Activated B cell treated with CpG ODN at 0.5 μM for 24 hours (primary cell): Measurements from ENCODE around the gene TMBIM1. TPM values are rescaled to one million over a fixed set of nuclear protein-coding genes. Genes with fewer than 3 reads are reported as not detected.

Experiments used
- ATAC-seq: fragments of 200-7000 bp; cut with Tn5 transposase; one replicate; pipeline ENCODE4 v1.10.0; 2021; ENCODE audit warnings: low read depth, mild to moderate bottlenecking, moderate library complexity
- CTCF ChIA-PET: fragments of 350-600 bp; sonication (Branson Sonifier 250); formaldehyde crosslinking; loops from one replicate; lab custom pipeline; 2021; ENCODE audit warnings: antibody characterized with exemption; lab: Charles Lee
- POLR2A ChIA-PET: fragments of 350-600 bp; sonication (Branson Sonifier 250); formaldehyde crosslinking; loops from one replicate; lab custom pipeline; 2021; ENCODE audit warnings: antibody characterized with exemption; lab: Charles Lee
- DNase-seq: peaks from one replicate; pipeline ENCODE4 v3.0.0; 2022
- H3K27ac Mint-ChIP-seq: one replicate; pipeline ENCODE4 v1.8.0; 2020; ENCODE audit warnings: mixed read lengths
- H3K27me3 Mint-ChIP-seq: one replicate; pipeline ENCODE4 v1.8.0; 2021; ENCODE audit warnings: mixed read lengths
- H3K36me3 Mint-ChIP-seq: one replicate; pipeline ENCODE4 v1.8.0; 2021; ENCODE audit warnings: low read depth, mixed read lengths
- H3K4me1 Mint-ChIP-seq: one replicate; pipeline ENCODE4 v1.8.0; 2021; ENCODE audit warnings: mixed read lengths
- H3K4me3 Mint-ChIP-seq: one replicate; pipeline ENCODE4 v1.8.0; 2020; ENCODE audit warnings: mild to moderate bottlenecking, mixed read lengths
- H3K9me3 Mint-ChIP-seq: one replicate; pipeline ENCODE4 v1.8.0; 2020; ENCODE audit warnings: mixed read lengths
- CTCF ChIP-seq: fragments of 200-600 bp; IDR thresholded peaks from one replicate; pipeline ENCODE4 v1.8.0; 2022; ENCODE audit warnings: antibody characterized with exemption, mild to moderate bottlenecking
- intact Hi-C: fragments of 100-400 bp; cut with micrococcal nuclease; formaldehyde crosslinking; loops from one replicate; pipeline ENCODE4 v1.15.1; 2024
- total RNA-seq: library from RNA; stranded (reverse); gene quantifications from 2 replicates; pipeline ENCODE4 v1.2.3, GENCODE V29; 2022

The TMBIM1 gene
- total RNA-seq, 1 donor from 2014 or later: 45.0 TPM

- Mint-ChIP-seq H3K9me3 (no peaks in the 10 kb centered on the region), H3K4me3 (no peak overlapping the region), H3K27me3 (no peaks in the 10 kb centered on the region), H3K4me1 (peaks cover 56% of the 10 kb centered on the region), H3K36me3 (no peaks in the 10 kb centered on the region), H3K27ac (peak overlapping the region; percentile 41)
- intact Hi-C loops: loop anchor here (5.0 kb wide), 3 partner anchors 353 to 603 kb away; partner anchors contain the start of gene TTLL4
- DNase-seq (no peak), ATAC-seq (no peak)
- CTCF ChIA-PET: interaction anchor here (0.8 to 11.6 kb wide), 5 partner anchors 21 to 107 kb away, joined by 3 to 138 read pairs (median 5); partner anchors contain the start of genes AAMP and PNKD
- POLR2A ChIA-PET: interaction anchor here (7.2 kb wide), 1 partner anchor 22 kb away, joined by 97 read pairs; the partner anchor contains the start of genes AAMP and PNKD
- no peak for TF ChIP-seq CTCF
Observed at GRCh38 chr2:218294430-218295022, 2.2 kb upstream of the TMBIM1 start.

- Mint-ChIP-seq H3K27ac (peak overlapping the region; percentile 61), H3K4me3 (peak overlapping the region; percentile 35), H3K36me3 (no peaks in the 10 kb centered on the region), H3K4me1 (peaks cover 61% of the 10 kb centered on the region), H3K27me3 (no peaks in the 10 kb centered on the region), H3K9me3 (no peaks in the 10 kb centered on the region)
- intact Hi-C loops: loop anchor here (2.0 to 5.0 kb wide), 6 partner anchors 63 to 603 kb away; partner anchors contain the start of genes CATIP and TTLL4
- ATAC-seq (no peak), DNase-seq (no peak)
- no peak for TF ChIP-seq CTCF
- ChIA-PET POLR2A (interaction anchor here (0.7 to 7.2 kb wide), 2 partner anchors 21 to 78 kb away, joined by 11 to 97 read pairs; partner anchors contain the start of genes AAMP and PNKD), CTCF (interaction anchor here (1.7 to 11.6 kb wide), 3 partner anchors 21 to 103 kb away, joined by 5 to 138 read pairs (median 11); partner anchors contain the start of genes AAMP and PNKD)
Observed at GRCh38 chr2:218293715-218294429, 1.6 kb upstream of the TMBIM1 start.

- Mint-ChIP-seq H3K4me1 (peaks cover 82% of the 10 kb centered on the region), H3K4me3 (peak overlapping the region; percentile 83), H3K27me3 (no peaks in the 10 kb centered on the region), H3K36me3 (no peaks in the 10 kb centered on the region), H3K27ac (peak overlapping the region; percentile 92), H3K9me3 (no peaks in the 10 kb centered on the region)
- ChIA-PET CTCF (interaction anchor here (1.1 to 11.6 kb wide), 8 partner anchors 8 to 110 kb away, joined by 3 to 138 read pairs (median 5); partner anchors contain the start of genes AAMP, CATIP and PNKD), POLR2A (interaction anchor here (0.8 to 7.2 kb wide), 17 partner anchors 18 to 1096 kb away, joined by 3 to 97 read pairs (median 5); partner anchors contain the start of genes AAMP, ARPC2, CTDSP1 and DNPEP)
- TF ChIP-seq CTCF: no peak
- intact Hi-C loops: loop anchor here (1.0 to 5.0 kb wide), 12 partner anchors 10 to 606 kb away; partner anchors contain the start of genes ARPC2, CATIP and TTLL4
- no peak for DNase-seq
- ATAC-seq: no peak
Observed at GRCh38 chr2:218291318-218292047, 820 bp downstream of the TMBIM1 start.

GRCh38 chr2:218290316-218291261 lies 1.7 kb downstream of the TMBIM1 start:
- peak overlapping the region; percentile 92 for H3K27ac Mint-ChIP-seq
- peak; percentile 59 for ATAC-seq
- H3K36me3 Mint-ChIP-seq: no peaks in the 10 kb centered on the region
- ChIA-PET CTCF (interaction anchor here (1.1 to 11.6 kb wide), 9 partner anchors 9 to 111 kb away, joined by 3 to 138 read pairs (median 5); partner anchors contain the start of genes AAMP, CATIP and PNKD), POLR2A (interaction anchor here (0.6 to 7.2 kb wide), 18 partner anchors 18 to 1097 kb away, joined by 3 to 97 read pairs (median 4); partner anchors contain the start of genes AAMP, ARPC2, CTDSP1 and DNPEP)
- no peaks in the 10 kb centered on the region for H3K9me3 Mint-ChIP-seq
- no peaks in the 10 kb centered on the region for H3K27me3 Mint-ChIP-seq
- H3K4me3 Mint-ChIP-seq: peak overlapping the region; percentile 83
- peak; percentile 66 for DNase-seq
- H3K4me1 Mint-ChIP-seq: peaks cover 91% of the 10 kb centered on the region
- intact Hi-C loops: loop anchor here (1.0 to 5.0 kb wide), 7 partner anchors 18 to 607 kb away; partner anchors contain the start of genes ARPC2 and TTLL4
- TF ChIP-seq CTCF: no peak
